Urinary bladder (tissue), 4 donors: ENCODE measurements around the gene GFER. TPM values are rescaled to one million over a fixed set of nuclear protein-coding genes. Genes with fewer than 3 reads are reported as not detected.

Source experiments
- DNase-seq: peaks from one replicate; pipeline ENCODE4 v3.0.0-alpha.2; 2015; ENCODE audit errors: extremely low spot score
- H3K27ac ChIP-seq: one replicate; pipeline ENCODE4 v1.5.1; 2013; ENCODE audit warnings: low read depth, mild to moderate bottlenecking, moderate library complexity
- H3K36me3 ChIP-seq: one replicate; pipeline ENCODE4 v1.6.1; 2013; ENCODE audit warnings: mild to moderate bottlenecking, moderate library complexity; ENCODE audit not compliant: insufficient read depth
- H3K4me1 ChIP-seq: one replicate; pipeline ENCODE4 v1.6.1; 2013; ENCODE audit warnings: mild to moderate bottlenecking, moderate library complexity; ENCODE audit not compliant: insufficient read depth
- H3K4me3 ChIP-seq: one replicate; pipeline ENCODE4 v1.5.1; 2013; ENCODE audit warnings: low read depth, low read length
- WGBS: extraction: QIAGEN DNeasy Blood & Tissue Kit; methylation state at CpG from one replicate; pipeline ENCODE4 v1.1.7; 2013; 5-methylcytosine and 5-hydroxymethylcytosine counted together
- polyA plus RNA-seq: library from polyadenylated mRNA; stranded (reverse); fragments of 200-250 nt; gene quantifications from one replicate; pipeline ENCODE4 v1.2.3, GENCODE V29; 2013
- total RNA-seq: library from RNA; depleted of rRNA; stranded (reverse); fragments of >200 nt; gene quantifications from one replicate; pipeline ENCODE4 v1.2.3, GENCODE V29; 2014
- donor health status: healthy with polysubstance abuse.
- donor health status: healthy.

Gene GFER
- total and polyA plus RNA-seq, 2 donors, result 7.7 to 27.8 TPM

GRCh38 chr16:1975432-1976215 lies 8.4 kb upstream of the GFER start:
- 94% methylated on average over 33 of the region's 33 CpGs for WGBS
- H3K36me3 ChIP-seq, result peaks cover 10% of the 10 kb centered on the region
- H3K27ac ChIP-seq, result no peak overlapping the region
- no peak overlapping the region for H3K4me3 ChIP-seq
- DNase-seq, result no peak
- peaks cover 1% of the 10 kb centered on the region for H3K4me1 ChIP-seq

GRCh38 chr16:1976216-1976520 lies 7.8 kb upstream of the GFER start:
- Histone ChIP-seq H3K27ac (no peak overlapping the region), H3K4me3 (no peak overlapping the region), H3K36me3 (peaks cover 10% of the 10 kb centered on the region), H3K4me1 (no peaks in the 10 kb centered on the region)
- no peak for DNase-seq
- 93% methylated on average over 8 of the region's 8 CpGs for WGBS

- H3K4me1 ChIP-seq, result no peaks in the 10 kb centered on the region
- 91% methylated on average over 33 of the region's 33 CpGs for WGBS
- no peak overlapping the region for H3K27ac ChIP-seq
- no peak for DNase-seq
- peaks cover 10% of the 10 kb centered on the region for H3K36me3 ChIP-seq
- no peak overlapping the region for H3K4me3 ChIP-seq
Measured at GRCh38 chr16:1976951-1977874, 6.8 kb upstream of the GFER start.

- Histone ChIP-seq H3K4me1 (no peaks in the 10 kb centered on the region), H3K4me3 (no peak overlapping the region), H3K36me3 (peaks cover 10% of the 10 kb centered on the region), H3K27ac (no peak overlapping the region)
- 94% methylated on average over 18 of the region's 18 CpGs for WGBS
- DNase-seq, result no peak
Measured at GRCh38 chr16:1977875-1978268, 6.1 kb upstream of the GFER start.

- Histone ChIP-seq H3K36me3 (peaks cover 10% of the 10 kb centered on the region), H3K4me3 (no peak overlapping the region), H3K27ac (no peak overlapping the region), H3K4me1 (no peaks in the 10 kb centered on the region)
- whole genome bisulfite sequencing, result 72% methylated on average over 37 of the region's 37 CpGs
- no peak for DNase-seq
Measured at GRCh38 chr16:1978476-1979120, 5.4 kb upstream of the GFER start.

GRCh38 chr16:1979271-1980029 lies 4.5 kb upstream of the GFER start:
- no peaks in the 10 kb centered on the region for H3K4me1 ChIP-seq
- no peak for DNase-seq
- H3K36me3 ChIP-seq, result peaks cover 9% of the 10 kb centered on the region
- no peak overlapping the region for H3K4me3 ChIP-seq
- 21% methylated on average over 70 of the region's 70 CpGs for WGBS
- H3K27ac ChIP-seq, result no peak overlapping the region

GRCh38 chr16:1980030-1980769 lies 3.8 kb upstream of the GFER start:
- H3K4me1 ChIP-seq, result no peaks in the 10 kb centered on the region
- no peak overlapping the region for H3K4me3 ChIP-seq
- DNase-seq, result no peak
- no peak overlapping the region for H3K27ac ChIP-seq
- H3K36me3 ChIP-seq, result peaks cover 6% of the 10 kb centered on the region
- 4% methylated on average over 53 of the region's 53 CpGs for WGBS

- no peak overlapping the region for H3K27ac ChIP-seq
- WGBS, result 20% methylated on average over 16 of the region's 16 CpGs
- H3K4me3 ChIP-seq, result no peak overlapping the region
- H3K36me3 ChIP-seq, result peaks cover 8% of the 10 kb centered on the region
- no peak for DNase-seq
- no peaks in the 10 kb centered on the region for H3K4me1 ChIP-seq
Measured at GRCh38 chr16:1980770-1981087, 3.3 kb upstream of the GFER start.

GRCh38 chr16:1981398-1981836 lies 2.6 kb upstream of the GFER start, which contains the start of gene NOXO1:
TSS of gene NOXO1 (minus strand) at chr16:1981469. CDS start at chr16:1981179, 290 bp downstream.
- no peak within 1 kb of the TSS for H3K27ac ChIP-seq
- no peak for DNase-seq
- H3K4me1 ChIP-seq, result no peaks in the 10 kb centered on the region
- WGBS, result 28% methylated on average over 6 of the region's 6 CpGs
- no peak within 1 kb of the TSS for H3K4me3 ChIP-seq
- peaks cover 5% of the 10 kb centered on the region for H3K36me3 ChIP-seq

GRCh38 chr16:1982013-1982433 lies 2.0 kb upstream of the GFER start:
- no peak overlapping the region for H3K27ac ChIP-seq
- no peak for DNase-seq
- no peaks in the 10 kb centered on the region for H3K4me1 ChIP-seq
- 59% methylated on average over 5 of the region's 5 CpGs for WGBS
- peaks cover 6% of the 10 kb centered on the region for H3K36me3 ChIP-seq
- no peak overlapping the region for H3K4me3 ChIP-seq

GRCh38 chr16:1982991-1983543 lies 926 bp upstream of the GFER start:
- peaks cover 5% of the 10 kb centered on the region for H3K36me3 ChIP-seq
- no peaks in the 10 kb centered on the region for H3K4me1 ChIP-seq
- H3K4me3 ChIP-seq, result peak overlapping the region; percentile 76
- peak overlapping the region; percentile 59 for H3K27ac ChIP-seq
- 21% methylated on average over 19 of the region's 19 CpGs for WGBS
- DNase-seq, result no peak

- H3K36me3 ChIP-seq, result peaks cover 5% of the 10 kb centered on the region
- H3K4me3 ChIP-seq, result peak overlapping the region; percentile 76
- no peaks in the 10 kb centered on the region for H3K4me1 ChIP-seq
- WGBS, result 10% methylated on average over 58 of the region's 58 CpGs
- no peak overlapping the region for H3K27ac ChIP-seq
- DNase-seq, result no peak
Measured at GRCh38 chr16:1984347-1985225, 593 bp downstream of the GFER start.
